ENCODE results near the gene CCDC85A.

CCDC85A gene

GRCh38 chr2:56344771-56345170 is 161.0 kb downstream of the CCDC85A start:
- Mint-ChIP-seq H3K4me3 (no peak overlapping the region), H3K9me3 (no peaks in the 10 kb centered on the region), H3K27me3 (ENCODE audit: low read depth) (no peaks in the 10 kb centered on the region), H3K27ac (no peak overlapping the region), H3K36me3 (ENCODE audit: low read depth) (no peaks in the 10 kb centered on the region), H3K4me1 (peaks cover 4% of the 10 kb centered on the region)
- TF ChIP-seq CTCF (IDR thresholded peaks at IDR 0.05; ENCODE audit: unreplicated experiment in 3 of 3), result no peak

GRCh38 chr2:56347881-56348280 is 164.1 kb downstream of the CCDC85A start:
- H3K36me3 Mint-ChIP-seq (ENCODE audit: low read depth), result no peaks in the 10 kb centered on the region
- TF ChIP-seq CTCF (IDR thresholded peaks at IDR 0.05; ENCODE audit: unreplicated experiment in 3 of 3), result no peak
- peaks cover 4% of the 10 kb centered on the region for H3K4me1 Mint-ChIP-seq
- no peak overlapping the region for H3K27ac Mint-ChIP-seq
- H3K27me3 Mint-ChIP-seq (ENCODE audit: low read depth), result no peaks in the 10 kb centered on the region
- H3K9me3 Mint-ChIP-seq, result no peaks in the 10 kb centered on the region
- no peak overlapping the region for H3K4me3 Mint-ChIP-seq

GRCh38 chr2:56348392-56349210 is 164.8 kb downstream of the CCDC85A start:
- Mint-ChIP-seq H3K27me3 (ENCODE audit: low read depth) (no peaks in the 10 kb centered on the region), H3K36me3 (ENCODE audit: low read depth) (no peaks in the 10 kb centered on the region), H3K4me1 (peaks cover 4% of the 10 kb centered on the region), H3K4me3 (no peak overlapping the region), H3K27ac (peak overlapping the region in 1 of 3 experiments; percentile 26), H3K9me3 (no peaks in the 10 kb centered on the region)
- no peak for TF ChIP-seq CTCF (IDR thresholded peaks at IDR 0.05; ENCODE audit: unreplicated experiment in 3 of 3)

- Mint-ChIP-seq H3K27ac (no peak overlapping the region), H3K4me1 (peaks cover 5% of the 10 kb centered on the region), H3K4me3 (no peak overlapping the region), H3K9me3 (no peaks in the 10 kb centered on the region), H3K27me3 (ENCODE audit: low read depth) (no peaks in the 10 kb centered on the region), H3K36me3 (ENCODE audit: low read depth) (no peaks in the 10 kb centered on the region)
- no peak for TF ChIP-seq CTCF (IDR thresholded peaks at IDR 0.05; ENCODE audit: unreplicated experiment in 3 of 3)
Measured at GRCh38 chr2:56357655-56358295, 174.0 kb downstream of the CCDC85A start.

- no peaks in the 10 kb centered on the region for H3K27me3 Mint-ChIP-seq (ENCODE audit: low read depth)
- H3K9me3 Mint-ChIP-seq, result no peaks in the 10 kb centered on the region
- no peaks in the 10 kb centered on the region for H3K4me1 Mint-ChIP-seq
- no peak for TF ChIP-seq CTCF (IDR thresholded peaks at IDR 0.05; ENCODE audit: unreplicated experiment in 3 of 3)
- no peak overlapping the region for H3K4me3 Mint-ChIP-seq
- no peaks in the 10 kb centered on the region for H3K36me3 Mint-ChIP-seq (ENCODE audit: low read depth)
- H3K27ac Mint-ChIP-seq, result no peak overlapping the region
Measured at GRCh38 chr2:56361844-56362243, 178.1 kb downstream of the CCDC85A start.
